GM12892 (cell line): ENCODE measurements around the gene CLEC16A.

Source experiments
- POLR2A ChIP-seq: IDR thresholded peaks from 2 replicates; pipeline ENCODE4 v1.6.1; 2011; ENCODE audit warnings: low read depth, low read length, control low read depth
- POLR2AphosphoS5 ChIP-seq: IDR thresholded peaks from 2 replicates; pipeline ENCODE4 v1.6.1; 2011; ENCODE audit warnings: low read depth, low read length, control low read depth
- TAF1 ChIP-seq: IDR thresholded peaks from 2 replicates; pipeline ENCODE4 v1.6.1; 2011; ENCODE audit warnings: low read depth, mild to moderate bottlenecking, control low read depth, low read length, borderline replicate concordance

DNA sequence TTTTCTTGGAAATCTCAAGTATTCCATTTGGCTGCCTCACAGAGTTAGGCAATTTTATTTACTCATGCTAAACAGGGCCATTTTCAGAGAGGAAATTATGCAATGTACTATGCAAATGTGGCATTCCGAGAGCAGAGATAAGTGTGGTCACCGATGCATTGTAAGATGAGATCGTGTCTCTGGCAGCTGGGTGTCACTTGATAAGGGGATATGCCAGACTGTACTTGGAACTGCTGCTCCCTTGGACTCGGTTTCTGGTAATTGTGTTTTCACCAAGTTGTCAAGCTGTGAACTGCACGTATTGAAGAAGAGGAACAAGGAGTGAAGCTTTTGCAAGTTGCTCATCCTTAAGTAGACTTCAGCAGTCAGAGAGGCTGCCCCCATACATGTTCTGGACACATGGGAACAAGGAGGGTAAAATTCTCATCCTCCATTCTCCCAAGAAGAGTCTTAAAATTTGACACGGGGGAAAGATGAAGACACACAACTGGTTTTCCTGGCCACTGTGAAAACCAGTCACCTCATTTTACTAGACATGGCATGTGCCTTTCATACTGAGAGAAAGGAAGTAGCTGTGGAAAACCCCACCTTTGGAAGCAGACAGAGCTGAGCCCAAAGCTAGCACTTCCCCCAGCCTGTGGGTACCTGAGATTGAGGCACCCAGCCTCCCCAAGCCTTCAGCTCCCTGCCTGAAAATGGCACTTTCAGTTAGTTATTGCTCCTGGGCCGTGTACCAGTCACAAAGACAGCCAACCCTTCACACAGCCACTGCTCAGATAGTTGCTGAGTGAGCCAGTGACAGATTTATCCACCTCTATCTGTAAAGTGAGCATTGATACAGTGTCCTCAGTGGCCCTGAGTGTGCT is 160.9 kb downstream of the CLEC16A start:
- TF ChIP-seq POLR2AphosphoS5 (peak; percentile 60; the same call in 1 of the 2 replicates), POLR2A (peak; percentile 64), TAF1 (no peak)
